HG02798 (cell line): ENCODE data around the gene UNC80.

ENCODE experiments used
- ATAC-seq: cut with Tn5 transposase; IDR thresholded peaks from one replicate; pipeline ENCODE4 v1.9.1; 2021; ENCODE audit warnings: mild to moderate bottlenecking; ENCODE audit not compliant: unreplicated experiment, poor library complexity

Gene UNC80

DNA sequence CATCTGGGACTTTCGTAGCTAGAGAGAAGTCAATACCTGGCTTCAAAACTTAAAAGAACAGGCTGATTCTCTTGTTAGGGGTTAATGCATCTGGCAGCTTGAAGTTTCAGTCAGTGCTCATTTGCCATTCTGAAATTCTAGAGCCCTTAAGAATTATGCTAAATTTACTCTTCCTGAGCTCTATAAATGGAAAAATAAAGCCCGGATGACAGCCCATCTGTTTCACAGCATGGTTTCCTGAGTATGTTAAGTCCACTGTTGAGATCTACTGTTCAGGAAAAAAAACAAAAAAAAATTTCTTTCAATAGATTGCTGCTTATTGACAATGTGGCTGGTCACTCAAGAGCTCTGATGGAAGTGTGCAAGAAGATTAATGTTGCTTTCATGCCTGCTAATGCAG, 129.5 kb downstream of the UNC80 start:
- no peak for ATAC-seq

DNA sequence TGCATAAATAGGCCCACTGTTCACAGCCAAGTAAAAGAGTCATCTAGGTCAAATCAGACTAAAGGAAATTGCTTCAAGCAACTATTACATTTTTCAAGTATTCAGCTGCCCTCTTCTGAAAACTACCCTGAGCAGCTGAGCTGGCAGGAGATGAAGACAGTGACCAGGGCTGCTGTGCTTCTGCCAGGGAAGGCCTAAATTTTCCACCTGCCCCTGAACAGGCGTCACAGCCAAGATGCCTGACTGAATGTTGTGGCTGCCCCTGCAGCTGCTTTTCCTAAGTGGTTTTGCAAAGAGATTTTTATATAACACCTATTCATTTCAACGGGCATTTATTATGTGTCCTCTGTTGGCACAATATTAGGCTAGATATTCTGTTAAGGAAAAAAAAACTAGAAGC, 134.1 kb downstream of the UNC80 start:
- ATAC-seq: no peak

DNA sequence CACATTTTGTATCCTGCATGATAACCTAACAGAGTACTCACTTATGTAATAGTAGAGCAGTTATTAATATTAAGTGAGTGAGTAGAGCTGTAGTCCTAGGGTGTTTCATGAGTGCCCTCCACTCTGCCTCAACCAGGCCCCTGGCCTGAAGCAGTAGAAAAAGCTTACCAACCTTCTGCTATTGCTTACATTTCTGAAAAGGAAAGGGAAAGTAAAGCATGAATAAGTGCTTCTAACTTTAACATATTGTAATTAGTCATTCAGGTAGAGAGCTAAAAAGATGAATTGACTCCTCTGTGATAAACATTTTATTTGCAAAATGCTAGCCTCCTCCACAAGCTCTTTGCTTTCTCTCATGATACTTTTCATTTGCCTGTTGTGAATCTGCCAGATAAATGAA, 136.1 kb downstream of the UNC80 start:
- ATAC-seq: peak; percentile 43

DNA sequence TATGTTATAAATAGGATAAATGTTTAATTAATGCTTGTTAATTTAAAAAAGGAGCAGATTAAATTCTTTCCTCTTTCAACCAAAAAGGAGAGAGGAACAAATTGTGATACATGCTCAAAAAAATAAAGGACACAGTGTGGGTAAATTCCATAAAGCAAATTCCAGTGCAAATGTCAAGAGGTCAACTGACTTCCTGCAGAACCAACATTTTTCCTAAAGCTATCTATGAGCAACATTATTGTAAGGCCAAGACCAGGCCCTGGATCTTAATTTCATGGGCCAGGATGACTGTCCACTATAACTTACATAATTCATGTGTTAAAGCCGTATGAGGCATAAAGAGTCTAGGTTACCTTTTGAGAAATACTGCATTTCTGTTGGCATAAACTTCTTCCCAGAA, 136.9 kb downstream of the UNC80 start:
- no peak for ATAC-seq

DNA sequence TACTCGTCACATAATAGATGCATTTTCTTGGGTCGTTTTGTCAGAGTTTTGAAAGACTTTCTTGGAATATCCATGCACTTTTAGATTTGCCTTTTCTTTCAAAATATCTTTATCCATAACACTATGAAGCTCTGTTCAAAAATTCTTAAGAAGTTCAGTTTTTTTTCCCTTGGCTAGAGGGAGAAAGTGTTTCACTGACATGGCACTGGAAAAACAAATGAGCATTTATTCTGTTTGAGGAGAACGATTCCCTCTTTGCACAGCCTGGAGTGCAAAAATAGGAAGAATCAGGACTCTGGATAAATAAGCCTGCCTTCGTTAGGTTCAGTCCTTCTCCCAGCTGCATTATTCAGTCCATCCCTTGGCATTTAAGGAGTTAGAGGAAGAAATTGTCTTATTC, 139.9 kb downstream of the UNC80 start:
- no peak for ATAC-seq

DNA sequence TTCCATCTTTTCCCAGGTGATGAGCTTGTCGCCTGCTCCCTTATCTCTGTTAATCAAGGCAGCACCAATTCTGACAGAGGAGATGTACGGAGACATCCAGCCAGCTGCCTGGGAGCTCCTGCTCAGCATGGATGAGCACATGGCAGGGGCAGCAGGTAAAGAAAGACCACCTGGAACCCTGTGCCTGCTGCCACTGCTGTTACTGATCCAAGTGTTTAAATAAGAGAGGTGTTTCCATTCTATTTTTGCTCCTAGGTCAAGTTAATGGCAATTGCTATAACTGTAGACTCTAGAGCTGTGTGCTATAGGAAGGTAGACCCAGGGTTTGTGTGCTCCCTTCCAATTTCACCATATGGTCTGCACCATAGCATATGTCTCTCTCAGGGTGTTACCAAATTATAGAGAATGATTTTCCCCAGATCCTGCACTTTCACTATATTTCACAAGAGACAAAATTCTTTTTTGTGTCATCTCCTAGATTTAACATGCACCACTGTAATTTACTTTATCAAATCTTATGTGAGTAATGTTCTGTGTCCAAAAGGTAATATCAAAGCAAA, 142.2 kb downstream of the UNC80 start:
- no peak for ATAC-seq

DNA sequence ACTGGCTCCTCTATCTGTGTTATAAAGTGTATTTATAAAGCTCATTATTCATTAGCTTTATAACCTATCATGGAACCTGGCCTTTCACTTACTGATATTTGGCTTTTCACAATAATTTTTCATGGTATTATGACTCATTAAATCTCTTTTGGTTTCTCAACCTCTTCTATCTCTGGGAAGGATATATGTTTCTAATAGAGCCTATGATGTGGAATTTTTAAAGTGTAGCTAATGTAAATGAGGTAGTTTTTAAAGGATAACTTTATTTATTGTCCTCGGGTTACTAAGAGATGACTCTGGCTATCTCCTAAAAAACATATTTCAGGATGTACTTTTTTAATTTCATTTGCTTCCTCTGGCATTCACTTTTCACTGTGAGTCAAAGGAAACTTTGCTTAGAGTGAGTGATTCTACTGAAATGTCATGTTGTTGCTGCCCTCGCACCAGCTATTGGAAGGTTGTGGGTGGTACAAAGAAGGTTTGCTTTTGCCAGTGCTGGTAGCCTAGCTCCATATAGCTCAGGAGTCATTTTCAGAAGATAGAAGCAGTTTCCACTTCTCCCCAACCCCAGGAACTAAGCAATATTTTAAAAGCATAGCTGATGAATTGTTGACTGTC, 145.6 kb downstream of the UNC80 start:
- ATAC-seq: no peak

DNA sequence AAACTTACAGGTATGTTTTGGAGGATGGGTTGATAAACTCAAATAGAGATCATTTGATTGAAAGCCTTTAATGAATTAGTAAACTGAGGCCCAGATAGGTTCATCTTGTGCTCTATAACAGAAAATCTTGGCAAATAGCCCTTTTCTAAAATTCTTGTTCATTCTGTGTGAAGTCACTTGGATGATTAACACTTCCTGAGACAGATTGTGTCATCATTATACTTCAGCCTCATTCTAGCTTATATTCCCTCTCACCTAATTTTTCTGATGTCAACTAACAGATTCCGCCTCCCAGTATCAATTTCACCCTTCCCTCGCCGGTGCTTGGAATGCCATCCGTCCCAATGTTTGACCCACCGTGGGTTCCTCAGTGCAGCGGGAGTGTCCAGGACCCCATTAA, 146.6 kb downstream of the UNC80 start:
- ATAC-seq: no peak

DNA sequence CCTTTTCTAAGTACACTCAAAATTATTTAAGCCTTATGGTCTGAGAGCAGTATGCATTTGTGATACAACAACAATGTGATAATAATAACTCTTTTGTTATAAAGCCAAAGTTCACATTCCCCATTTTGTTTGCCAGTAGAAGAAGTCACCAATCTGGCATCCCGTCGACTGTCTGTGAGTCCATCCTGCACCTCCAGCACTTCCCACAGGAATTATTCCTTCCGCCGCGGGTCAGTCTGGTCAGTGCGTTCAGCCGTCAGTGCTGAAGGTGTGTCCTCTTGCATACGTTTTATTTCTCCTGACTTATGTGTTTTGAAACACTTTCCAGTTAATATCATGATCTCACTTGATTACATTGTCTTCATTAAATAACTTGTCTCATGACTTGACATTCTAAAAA, 150.5 kb downstream of the UNC80 start:
- ATAC-seq: no peak

DNA sequence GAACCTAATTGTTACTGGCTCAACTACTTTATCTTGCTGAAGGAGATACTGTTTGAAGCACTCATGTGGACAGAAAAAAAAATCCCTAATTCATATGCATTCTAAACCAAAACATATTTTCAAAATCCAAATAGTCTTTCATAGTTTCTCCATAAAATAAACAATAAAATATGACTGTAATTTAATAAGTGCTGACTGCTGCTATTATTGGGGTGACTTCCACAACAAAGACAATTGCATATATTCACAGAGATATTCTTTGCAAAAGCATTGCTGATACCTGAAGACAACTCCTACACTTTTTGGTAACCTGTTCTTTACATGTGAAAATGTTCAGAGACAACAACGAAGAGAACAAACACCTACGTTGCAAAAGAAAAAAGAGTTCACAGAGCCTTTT, 157.7 kb downstream of the UNC80 start:
- no peak for ATAC-seq

DNA sequence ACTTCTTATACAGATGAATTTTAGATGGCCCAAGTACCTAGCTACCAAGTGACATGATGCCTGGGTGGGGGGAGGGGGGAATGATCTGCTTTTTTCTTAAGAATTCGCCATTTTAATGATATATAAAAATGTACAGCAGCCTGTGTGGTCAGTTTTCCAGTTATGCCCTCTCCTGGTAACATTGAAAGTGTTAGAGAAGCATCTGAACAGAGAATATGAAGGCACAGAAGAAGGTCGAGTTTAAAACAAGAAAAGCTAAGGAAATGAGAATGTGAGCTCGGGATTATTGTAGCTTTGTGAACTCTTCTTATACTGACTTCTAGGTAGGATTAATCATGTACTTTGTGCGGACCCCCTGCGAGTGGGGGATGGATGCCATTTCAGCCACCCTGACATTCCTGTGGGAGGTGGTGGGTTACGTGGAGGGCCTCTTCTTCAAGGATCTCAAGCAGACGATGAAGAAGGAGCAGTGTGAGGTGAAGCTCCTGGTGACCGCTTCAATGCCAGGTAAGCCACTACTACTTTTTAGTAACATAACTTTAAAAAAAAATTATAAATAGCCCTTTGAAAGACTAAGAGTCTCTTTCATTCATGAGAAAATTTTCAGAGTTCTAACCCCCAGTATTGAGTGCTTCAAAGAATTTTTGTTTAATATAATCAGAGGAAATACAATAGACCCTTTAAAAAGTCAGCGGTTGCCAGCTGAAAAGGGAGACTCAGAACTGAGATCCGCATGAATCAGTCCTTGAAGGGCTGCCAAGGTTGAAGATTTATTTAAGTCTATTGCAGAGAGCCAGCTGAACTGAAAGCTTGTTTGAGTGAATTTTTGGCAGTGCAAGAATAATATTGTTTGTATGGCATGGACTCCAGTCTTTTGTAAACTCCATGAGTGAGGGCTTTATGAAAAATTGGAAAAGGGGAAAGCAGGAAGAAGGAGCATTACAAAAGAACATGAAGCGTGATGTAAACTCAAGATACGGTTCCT, 162.2 kb downstream of the UNC80 start:
- ATAC-seq: no peak

DNA sequence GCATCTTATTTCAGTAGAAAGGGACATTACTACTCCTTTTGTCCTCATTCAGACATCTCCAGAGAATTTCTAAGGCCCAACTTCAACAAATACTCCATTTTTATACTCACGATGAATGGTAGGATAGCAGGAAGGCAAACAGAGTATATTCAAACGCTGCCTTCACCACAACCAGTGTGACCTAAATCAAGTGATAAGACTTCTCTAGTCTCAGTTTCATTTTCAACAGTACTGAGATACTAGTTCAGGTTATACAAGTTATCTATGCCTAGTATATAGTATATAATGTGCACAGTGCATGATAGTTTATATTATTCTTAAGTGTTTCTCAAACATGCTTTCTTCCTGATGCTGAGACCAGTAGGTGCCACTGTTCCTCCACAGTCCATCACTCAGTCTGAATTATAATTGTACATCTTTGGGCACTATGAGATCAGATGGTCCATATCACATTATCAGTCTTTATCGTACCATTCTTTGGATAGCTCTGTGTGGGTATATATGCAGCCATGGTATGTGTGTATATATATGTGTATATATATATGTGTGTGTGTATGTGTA, 164.6 kb downstream of the UNC80 start:
- peak; percentile 61 for ATAC-seq

DNA sequence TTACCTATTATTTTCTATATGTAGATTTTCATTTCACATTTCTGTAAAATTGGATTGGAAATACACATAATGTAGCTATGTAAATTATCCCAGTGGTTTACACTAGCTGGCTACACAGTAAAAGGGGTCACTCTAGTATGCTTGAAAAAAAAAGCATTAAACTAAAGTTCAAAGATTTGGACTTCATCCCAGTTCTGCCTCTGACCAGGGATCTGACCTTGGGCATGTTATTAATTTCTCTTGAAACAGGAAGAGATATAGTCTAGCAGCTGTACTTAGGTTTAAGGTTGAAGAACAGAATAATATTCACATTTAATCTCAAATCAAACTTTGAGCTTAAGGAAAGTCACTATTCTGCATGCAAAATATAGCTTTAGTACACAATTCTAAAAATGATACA, 166.3 kb downstream of the UNC80 start:
- ATAC-seq: no peak

DNA sequence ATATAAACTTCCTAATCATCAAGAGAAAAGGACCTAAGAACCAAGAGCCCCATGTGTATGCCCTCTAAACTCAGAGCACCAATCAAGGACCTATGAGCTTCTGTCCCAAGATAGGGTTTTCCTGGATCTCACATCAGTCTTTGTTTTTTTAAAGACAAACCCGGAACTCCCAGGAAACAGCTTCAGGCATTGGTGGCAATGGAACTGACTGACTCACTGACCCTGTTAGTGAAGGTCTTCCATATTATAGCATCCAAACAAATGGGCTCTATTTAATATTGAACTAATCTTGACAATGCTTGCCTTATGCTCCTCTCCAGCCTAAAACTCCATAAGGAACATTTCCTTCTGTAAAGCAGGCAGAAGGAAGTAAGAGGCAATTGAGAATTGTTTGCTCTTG, 167.3 kb downstream of the UNC80 start:
- ATAC-seq: no peak

DNA sequence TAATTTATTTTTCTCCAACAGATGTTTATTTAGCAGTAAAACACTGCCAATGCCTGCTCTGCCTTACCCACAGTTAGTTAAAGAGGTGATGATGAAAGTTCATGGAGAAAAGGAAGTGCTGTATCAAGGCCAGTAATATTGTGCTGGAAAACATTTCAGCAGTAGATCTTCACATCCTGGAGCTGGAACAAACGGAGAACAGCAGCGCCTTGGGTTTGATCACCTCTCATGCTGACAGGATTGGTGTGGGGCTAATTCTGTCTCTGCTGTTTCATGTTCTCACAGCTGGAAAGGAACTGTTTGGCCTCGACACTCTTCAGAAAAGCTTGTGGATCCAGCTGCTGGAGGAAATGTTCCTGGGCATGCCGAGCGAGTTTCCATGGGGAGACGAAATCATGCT, 169.3 kb downstream of the UNC80 start:
- ATAC-seq: no peak

DNA sequence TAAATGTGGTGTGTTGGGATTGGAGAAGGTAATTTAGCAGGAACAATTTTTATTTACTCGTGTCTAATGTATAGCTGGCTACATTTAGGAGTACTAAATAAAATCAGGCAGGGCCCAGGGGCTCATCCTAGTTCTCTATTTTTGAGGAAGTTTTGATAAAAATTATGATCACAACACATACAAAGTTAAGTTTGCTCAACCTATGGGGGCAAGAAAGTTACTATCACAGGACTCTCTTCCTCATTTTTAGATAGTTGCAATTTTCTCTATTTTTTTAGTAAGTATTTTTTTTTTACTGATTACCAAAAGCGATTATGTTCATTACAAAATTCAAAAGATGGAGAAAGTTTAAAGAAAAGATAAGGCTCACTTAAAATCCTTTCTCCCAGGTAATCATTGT, 170.8 kb downstream of the UNC80 start:
- no peak for ATAC-seq

DNA sequence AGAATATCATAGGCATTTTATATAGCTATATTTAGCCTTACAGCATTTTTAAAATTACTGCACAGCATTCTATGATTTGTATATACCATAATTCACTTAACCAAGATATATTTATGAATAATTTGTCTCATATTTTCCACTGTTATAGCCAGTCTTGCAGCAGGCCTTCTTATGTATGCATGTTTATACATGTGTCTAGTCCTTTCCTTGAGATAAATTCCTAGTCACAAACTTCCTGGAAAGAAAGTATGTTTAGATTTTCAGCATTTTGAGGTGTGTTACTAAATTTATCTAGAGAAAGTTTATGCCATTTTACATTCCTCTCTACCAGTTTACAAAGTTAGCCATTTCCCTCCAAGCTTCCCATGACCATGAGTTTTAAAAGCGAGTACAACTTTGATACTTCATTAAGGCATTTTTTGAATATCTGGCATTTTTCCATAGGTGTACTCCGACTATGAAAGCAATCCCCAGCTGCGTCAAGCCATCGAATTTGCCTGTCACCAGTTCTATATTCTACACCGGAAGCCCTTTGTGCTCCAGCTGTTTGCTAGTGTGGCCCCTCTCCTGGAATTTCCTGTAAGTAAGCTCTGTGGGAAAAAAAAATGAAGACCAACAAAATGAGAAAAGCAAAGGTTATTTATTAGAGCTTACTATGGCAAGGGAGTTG, 171.4 kb downstream of the UNC80 start:
- no peak for ATAC-seq

DNA sequence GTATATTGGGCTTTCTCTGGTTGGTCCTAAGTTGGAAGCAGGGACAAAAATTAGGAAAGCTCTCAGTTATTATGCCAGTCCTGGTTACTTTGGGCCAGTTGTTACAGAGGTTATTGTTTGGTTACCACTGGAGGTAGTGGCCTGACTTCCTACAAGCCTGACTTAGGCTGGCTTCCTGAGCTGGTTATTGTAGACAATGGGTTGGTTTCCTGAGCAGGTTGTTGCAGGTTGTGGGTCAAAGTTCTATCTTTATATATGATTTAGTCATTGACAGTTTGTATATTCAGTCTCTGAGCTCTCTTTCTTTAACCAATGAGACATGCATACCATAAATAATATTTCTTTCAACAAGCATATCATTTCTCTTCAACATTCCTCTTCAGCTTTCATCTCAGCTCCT, 172.1 kb downstream of the UNC80 start:
- ATAC-seq: no peak

DNA sequence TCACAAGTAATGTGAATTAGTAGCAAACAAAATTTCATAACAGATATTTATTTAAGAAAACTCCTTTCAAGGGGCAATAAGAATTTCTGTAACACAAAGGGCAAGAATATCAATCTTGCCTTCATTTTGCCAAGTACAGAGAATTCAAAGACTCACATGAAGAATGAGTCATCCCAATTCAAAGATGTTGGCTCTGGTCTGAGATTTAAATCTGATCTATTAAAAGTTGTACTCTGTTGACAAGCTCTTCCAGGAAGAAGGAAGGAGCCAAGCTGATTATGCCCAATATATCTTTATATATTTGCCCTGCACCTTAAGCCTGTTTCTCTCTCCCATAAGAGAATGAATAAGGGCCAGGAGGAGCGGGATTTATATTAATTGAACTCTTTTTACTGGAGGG, 174.9 kb downstream of the UNC80 start:
- ATAC-seq: no peak

DNA sequence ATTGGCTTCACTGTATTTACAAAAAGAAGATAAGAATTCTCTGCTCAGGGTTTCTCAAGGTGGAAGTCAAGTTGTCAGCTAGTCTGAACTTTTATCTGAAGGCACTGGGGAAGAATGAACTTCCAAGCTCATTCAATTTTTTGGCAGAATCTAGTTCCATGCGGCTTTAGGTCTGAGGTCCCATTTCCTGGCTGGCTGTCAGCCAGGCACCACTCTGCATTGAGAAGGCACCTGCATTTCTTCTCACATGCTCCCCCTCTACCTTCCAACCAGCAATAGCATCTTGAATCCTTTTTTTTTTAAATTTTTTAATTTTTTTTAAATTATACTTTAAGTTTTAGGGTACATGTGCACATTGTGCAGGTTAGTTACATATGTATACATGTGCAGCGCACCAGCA, 184.6 kb downstream of the UNC80 start:
- no peak for ATAC-seq

DNA sequence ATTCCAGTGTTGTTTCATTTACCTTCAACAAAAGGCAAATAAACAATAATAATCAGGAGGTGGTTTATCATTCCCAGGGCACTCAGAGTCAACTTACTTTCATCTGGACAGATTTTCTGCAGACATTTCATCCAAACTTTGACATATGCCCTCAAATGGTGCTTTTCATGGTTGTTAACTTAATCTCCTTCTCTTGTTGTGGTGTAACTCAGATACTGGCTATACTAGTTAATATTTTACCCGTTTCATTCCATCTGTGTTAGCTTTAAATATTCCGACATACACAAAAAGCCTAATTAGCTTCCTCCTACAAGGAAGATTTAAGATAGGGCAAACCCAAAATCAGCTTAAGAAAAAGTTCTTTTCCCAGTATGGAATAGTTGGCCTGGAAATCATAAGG, 186.4 kb downstream of the UNC80 start:
- no peak for ATAC-seq
